Measurements from ENCODE around the gene DPP6. TPM values are rescaled to one million over a fixed set of nuclear protein-coding genes. Genes with fewer than 3 reads are reported as not detected.

DPP6 gene
- total RNA-seq, 1 donor from 2014 or later = not detected

- no peak for DNase-seq (ENCODE audit: low spot score in 2 of 2)
- TF ChIP-seq CTCF (IDR thresholded peaks at IDR 0.05) = no peak
- no peaks in the 10 kb centered on the region for H3K9me3 ChIP-seq
These were observed 743.2 kb downstream of the DPP6 start for GRCh38 chr7:154795437-154795836.

GRCh38 chr7:154804449-154804848 lies 752.3 kb downstream of the DPP6 start:
- intact Hi-C loops (cut with DNase I) = no loop called here

More at GRCh38 chr7:154795437-154795836, 743.2 kb downstream of the DPP6 start:
- intact Hi-C loops (cut with DNase I) = no loop called here
- no peak overlapping the region for H3K4me3 ChIP-seq
- no peak overlapping the region for H3K27ac ChIP-seq
- H3K27me3 ChIP-seq = no peaks in the 10 kb centered on the region
- H3K36me3 ChIP-seq = no peaks in the 10 kb centered on the region
- no peaks in the 10 kb centered on the region for H3K4me1 ChIP-seq

GRCh38 chr7:154812027-154812426 lies 759.8 kb downstream of the DPP6 start:
- intact Hi-C loops (cut with DNase I) = no loop called here
- H3K27me3 ChIP-seq = no peaks in the 10 kb centered on the region
- no peaks in the 10 kb centered on the region for H3K36me3 ChIP-seq
- TF ChIP-seq CTCF (IDR thresholded peaks at IDR 0.05) = no peak
- H3K9me3 ChIP-seq = peaks cover 0 to 12% of the 10 kb centered on the region in 2 donors
- H3K4me3 ChIP-seq = no peak overlapping the region
- H3K4me1 ChIP-seq = no peaks in the 10 kb centered on the region
- no peak overlapping the region for H3K27ac ChIP-seq
- DNase-seq (ENCODE audit: low spot score in 2 of 2) = no peak

More at GRCh38 chr7:154804449-154804848, 752.3 kb downstream of the DPP6 start:
- Histone ChIP-seq H3K36me3 (no peaks in the 10 kb centered on the region), H3K4me3 (no peak overlapping the region), H3K4me1 (no peaks in the 10 kb centered on the region), H3K27ac (no peak overlapping the region), H3K9me3 (no peaks in the 10 kb centered on the region), H3K27me3 (no peaks in the 10 kb centered on the region)
- no peak for DNase-seq (ENCODE audit: low spot score in 2 of 2)
- no peak for TF ChIP-seq CTCF (IDR thresholded peaks at IDR 0.05)

GRCh38 chr7:154817224-154817896 lies 765.2 kb downstream of the DPP6 start:
- intact Hi-C loops (cut with DNase I) = no loop called here
- H3K36me3 ChIP-seq = no peaks in the 10 kb centered on the region
- DNase-seq (ENCODE audit: low spot score in 2 of 2) = no peak
- no peak overlapping the region for H3K27ac ChIP-seq
- no peak overlapping the region for H3K4me3 ChIP-seq
- H3K27me3 ChIP-seq = no peaks in the 10 kb centered on the region
- H3K4me1 ChIP-seq = no peaks in the 10 kb centered on the region
- no peak for TF ChIP-seq CTCF (IDR thresholded peaks at IDR 0.05)
- H3K9me3 ChIP-seq = peaks cover 0 to under 1% of the 10 kb centered on the region in 2 donors

- Histone ChIP-seq H3K36me3 (no peaks in the 10 kb centered on the region), H3K27ac (no peak overlapping the region), H3K4me1 (no peaks in the 10 kb centered on the region), H3K9me3 (no peaks in the 10 kb centered on the region), H3K27me3 (no peaks in the 10 kb centered on the region), H3K4me3 (no peak overlapping the region)
- TF ChIP-seq CTCF (IDR thresholded peaks at IDR 0.05) = no peak
- DNase-seq (ENCODE audit: low spot score in 2 of 2) = no peak
- intact Hi-C loops (cut with DNase I) = no loop called here
These were observed 774.8 kb downstream of the DPP6 start for GRCh38 chr7:154827007-154827406.
